ENCODE data around the gene CLTB. TPM values are rescaled to one million over a fixed set of nuclear protein-coding genes. Genes with fewer than 3 reads are reported as not detected.

CLTB gene
- total and polyA plus RNA-seq, 2 of the 13 experiments (the other 11 are each of a cell fraction or from before 2014, with no cell fraction given) = 23.3 to 33.8 TPM

- TF ChIP-seq FOXP4 (CRISPR knock-in tag; IDR thresholded peaks at IDR 0.05) (peak; percentile 59), XRCC5 (optimal IDR thresholded peaks at IDR 0.05; ENCODE audit: low read length) (peak; percentile 20), CEBPB (IDR thresholded peaks at IDR 0.05; ENCODE audit: borderline replicate concordance, low read depth, low read length) (peak; percentile 57; the same call in 1 of the 2 replicates), ZNF607 (CRISPR knock-in tag; IDR thresholded peaks at IDR 0.05; ENCODE audit: borderline replicate concordance) (0 out of 2 replicates have a peak, but pooled peaks have one; percentile 33), SKI (IDR thresholded peaks at IDR 0.05; ENCODE audit: partially characterized antibody) (peak; percentile 20), ZNF615 (CRISPR knock-in tag; IDR thresholded peaks at IDR 0.05; ENCODE audit: borderline replicate concordance) (no peak), TARDBP (CRISPR knock-in tag; IDR thresholded peaks at IDR 0.05) (0 out of 2 replicates have a peak, but pooled peaks have one; percentile 27), MAX (IDR thresholded peaks at IDR 0.05) (peak; percentile 30; the same call in 1 of the 2 replicates), ZFYVE20 (CRISPR knock-in tag; IDR thresholded peaks at IDR 0.05; ENCODE audit: borderline replicate concordance, low read depth) (no peak), FOXO1 (CRISPR knock-in tag; IDR thresholded peaks at IDR 0.05) (peak; percentile 71; the same call in 1 of the 2 replicates), ZNF253 (CRISPR knock-in tag; IDR thresholded peaks at IDR 0.05; ENCODE audit: borderline replicate concordance) (0 out of 2 replicates have a peak, but pooled peaks have one; percentile 40), ZNF350 (CRISPR knock-in tag; IDR thresholded peaks at IDR 0.05; ENCODE audit: borderline replicate concordance, low read depth) (peak; percentile 17; the same call in 1 of the 2 replicates), DZIP1 (CRISPR knock-in tag; IDR thresholded peaks at IDR 0.05) (no peak), FOXP1 (IDR thresholded peaks at IDR 0.05) (no peak), FOXP1 (CRISPR knock-in tag; IDR thresholded peaks at IDR 0.05) (peak; percentile 76), ZNF781 (CRISPR knock-in tag; IDR thresholded peaks at IDR 0.05; ENCODE audit: borderline replicate concordance, not compliant biosample characterization) (no peak), TEAD3 (CRISPR knock-in tag; optimal IDR thresholded peaks at IDR 0.05; ENCODE audit: borderline replicate concordance) (peak; percentile 74), GRHL1 (CRISPR knock-in tag; conservative IDR thresholded peaks at IDR 0.05) (no peak), ZBTB38 (CRISPR knock-in tag; IDR thresholded peaks at IDR 0.05) (no peak), RARA (CRISPR knock-in tag; IDR thresholded peaks at IDR 0.05) (peak; percentile 32; the same call in 1 of the 2 replicates), TBX2 (CRISPR knock-in tag; IDR thresholded peaks at IDR 0.05; ENCODE audit: borderline replicate concordance) (peak; percentile 48; the same call in 1 of the 2 replicates), MLX (CRISPR knock-in tag; IDR thresholded peaks at IDR 0.05) (0 out of 2 replicates have a peak, but pooled peaks have one; percentile 21)
Observed at GRCh38 chr5:176438959-176439757, 22.8 kb upstream of the CLTB start (continued).

Measured in HepG2 (cell line).